HS-27A (cell line): ENCODE data around the gene OVCH1.
A peak's percentile ranks its signal among the peaks of the same experiment; 100 is the strongest.
"Not testable (repeated sequence)": the region's sequence is repeated elsewhere in the genome, so short reads cannot be mapped to it uniquely, and the experiment has no call there.

Experiments
- DNase-seq: peaks from one replicate; pipeline ENCODE4 v3.0.0-alpha.2; 2012; ENCODE audit warnings: low read depth, missing footprints

The OVCH1 gene

DNA sequence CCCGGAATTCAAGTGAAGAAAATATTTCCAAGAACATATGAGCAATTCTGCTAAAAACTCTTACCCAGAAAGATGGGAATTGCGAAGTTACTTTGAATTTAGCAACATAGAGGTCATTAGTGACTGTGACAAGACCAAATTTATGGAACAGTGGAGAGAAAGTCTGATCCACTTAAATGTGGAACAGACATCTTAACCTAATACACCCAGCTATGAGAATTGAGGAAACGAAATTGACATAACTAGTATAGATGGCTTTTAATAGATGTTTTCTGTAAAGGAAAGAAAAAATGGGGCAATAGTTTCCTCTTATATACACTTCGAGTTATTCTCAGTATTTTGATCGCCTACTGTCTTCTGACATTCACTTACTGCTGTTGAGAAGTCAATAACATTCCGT, 4.6 kb downstream of the OVCH1 start:
- no peak for DNase-seq

DNA sequence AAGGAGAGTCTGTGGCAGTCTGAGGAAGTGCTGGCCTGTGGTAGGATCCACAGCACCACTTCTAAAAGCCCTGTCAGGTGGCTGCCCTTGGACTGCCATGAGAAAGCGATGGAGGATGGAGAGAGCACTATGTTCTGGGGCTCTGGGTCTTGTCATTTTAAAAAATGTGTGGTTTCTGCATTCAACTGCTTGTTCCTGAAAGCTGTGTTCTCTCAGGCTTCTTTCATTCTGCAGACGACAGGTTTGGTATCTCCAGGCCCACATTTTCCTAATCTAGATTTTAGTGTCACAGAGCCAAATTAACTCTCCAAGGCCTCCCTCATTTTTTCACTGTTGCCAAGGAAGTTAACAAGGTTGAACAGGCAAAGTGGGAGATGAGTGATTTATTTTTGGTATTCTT, 10.5 kb downstream of the OVCH1 start:
- DNase-seq, result no peak

DNA sequence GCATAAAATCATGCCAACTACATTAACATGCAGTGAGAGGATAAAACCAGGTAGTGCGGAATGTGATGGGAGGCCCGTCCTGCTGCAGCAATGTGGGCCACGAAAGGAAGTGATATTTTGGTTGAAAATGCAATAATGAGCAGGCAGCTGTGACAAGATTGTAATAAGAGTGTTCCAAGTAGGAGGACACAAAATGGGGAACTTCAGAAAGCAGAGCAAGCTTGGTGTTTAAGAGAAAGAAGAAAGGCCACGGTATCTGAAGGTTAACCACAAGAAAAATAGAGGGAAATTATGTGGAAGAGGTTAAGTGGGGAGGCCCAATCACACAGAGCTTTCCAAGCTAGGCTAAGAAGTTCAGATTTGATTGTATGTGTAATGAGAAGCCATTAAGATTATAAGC, 34.3 kb downstream of the OVCH1 start:
- no peak for DNase-seq

DNA sequence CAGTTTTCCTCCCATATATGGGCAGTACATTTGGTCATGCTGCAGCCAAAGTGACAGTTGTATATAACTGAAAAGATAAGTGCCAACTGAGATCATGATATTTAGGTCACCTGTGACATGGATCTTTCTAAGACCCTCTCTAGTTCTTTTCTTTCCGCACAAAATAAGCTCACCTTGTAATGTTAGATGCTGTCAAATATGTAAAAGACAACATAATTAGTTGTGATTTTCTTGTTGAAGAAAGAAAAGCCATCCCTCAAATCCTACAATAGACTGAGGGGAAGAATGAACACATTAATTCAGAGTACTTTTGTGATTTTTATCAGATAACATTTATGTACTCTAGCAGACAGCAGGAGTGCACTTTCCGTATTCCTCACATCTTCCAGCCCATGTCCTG, 37.4 kb downstream of the OVCH1 start:
- no peak for DNase-seq

DNA sequence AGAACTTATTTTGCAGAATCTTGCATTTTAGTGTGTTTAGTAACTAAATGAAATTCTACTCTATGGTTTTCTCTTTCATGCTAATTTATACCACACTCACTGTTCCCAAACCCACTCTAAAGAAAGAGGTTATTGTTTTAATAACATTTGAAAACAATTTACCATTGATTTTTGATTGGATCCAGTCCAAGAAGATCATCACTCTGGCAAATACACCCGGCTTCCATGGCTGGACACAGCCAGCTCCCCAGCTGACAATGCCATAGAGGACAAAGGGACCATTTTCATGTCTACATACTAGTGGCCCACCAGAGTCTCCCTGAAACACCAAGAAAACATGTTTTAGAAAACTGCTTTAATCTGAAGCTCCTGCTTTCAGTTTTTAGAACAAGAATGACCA, 42.4 kb downstream of the OVCH1 start:
- DNase-seq, result no peak

DNA sequence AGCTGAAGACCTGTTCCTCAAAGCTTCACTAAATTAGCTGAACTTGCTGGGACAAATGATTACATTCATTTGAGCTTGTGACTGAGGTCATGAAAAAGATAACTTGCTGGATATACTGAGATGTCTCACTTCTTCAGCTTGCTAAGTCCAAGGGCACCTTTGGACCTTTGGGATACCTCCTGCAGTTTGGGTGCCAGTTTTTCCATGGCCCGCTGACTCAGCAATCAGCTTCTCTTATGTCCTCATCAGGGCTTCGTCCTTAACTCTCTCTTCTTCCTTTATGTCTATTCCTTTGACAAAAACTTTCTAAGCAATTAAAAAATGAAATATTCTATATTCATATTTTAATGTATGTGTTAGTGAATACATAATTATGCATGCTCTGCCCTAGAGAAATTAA, 45.6 kb downstream of the OVCH1 start:
- DNase-seq, result no peak

DNA sequence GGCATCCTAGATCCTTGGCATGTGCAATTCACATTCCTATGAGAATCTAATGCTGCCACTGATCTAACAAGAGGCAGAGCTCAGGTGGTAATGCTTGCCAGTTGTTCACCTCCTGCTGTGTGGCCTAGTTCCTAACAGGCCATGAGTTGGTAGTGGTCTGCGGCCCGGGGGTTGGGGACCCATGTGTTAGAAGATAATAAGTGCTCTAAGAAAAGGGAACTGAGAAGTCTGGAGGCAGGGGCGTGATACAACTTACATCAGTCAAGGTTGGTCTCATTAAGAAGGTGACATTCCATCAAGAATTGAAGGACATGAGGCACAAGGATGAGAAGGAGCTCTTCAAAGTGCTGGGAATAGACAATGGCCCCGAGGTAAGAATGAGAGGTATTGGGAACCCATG, 49.3 kb downstream of the OVCH1 start:
- no peak for DNase-seq

DNA sequence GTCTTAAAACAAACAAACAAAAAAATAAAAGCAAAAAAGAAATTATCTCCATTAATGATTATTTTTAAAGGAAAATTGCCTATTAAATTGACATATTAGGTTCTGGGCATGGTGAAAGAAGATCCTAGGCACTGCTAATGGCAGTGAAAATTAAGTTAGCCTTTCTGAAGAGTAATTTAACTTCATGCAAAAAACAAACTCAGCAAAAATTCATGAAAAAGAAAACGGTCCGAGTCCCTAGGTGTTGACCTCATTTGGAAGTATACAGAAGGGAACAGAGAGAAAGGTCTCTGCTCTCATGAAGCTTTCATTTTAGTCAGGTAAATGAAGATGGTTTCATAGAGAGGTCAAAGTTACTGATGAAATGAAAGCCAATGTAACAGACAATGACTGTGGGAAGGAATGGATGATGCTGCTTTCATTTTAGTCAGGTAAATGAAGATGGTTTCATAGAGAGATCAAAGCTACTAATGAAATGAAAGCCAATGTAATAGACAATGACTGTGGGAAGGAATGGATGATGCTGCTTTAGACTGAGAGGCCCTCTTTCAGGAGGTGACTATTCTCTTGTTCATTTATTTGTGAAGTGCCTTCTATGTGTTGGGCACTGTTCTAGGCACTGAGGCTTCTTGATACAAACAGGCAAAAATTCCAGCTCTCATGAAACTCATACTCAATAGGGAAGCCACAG, 50.1 kb downstream of the OVCH1 start:
- no peak for DNase-seq

DNA sequence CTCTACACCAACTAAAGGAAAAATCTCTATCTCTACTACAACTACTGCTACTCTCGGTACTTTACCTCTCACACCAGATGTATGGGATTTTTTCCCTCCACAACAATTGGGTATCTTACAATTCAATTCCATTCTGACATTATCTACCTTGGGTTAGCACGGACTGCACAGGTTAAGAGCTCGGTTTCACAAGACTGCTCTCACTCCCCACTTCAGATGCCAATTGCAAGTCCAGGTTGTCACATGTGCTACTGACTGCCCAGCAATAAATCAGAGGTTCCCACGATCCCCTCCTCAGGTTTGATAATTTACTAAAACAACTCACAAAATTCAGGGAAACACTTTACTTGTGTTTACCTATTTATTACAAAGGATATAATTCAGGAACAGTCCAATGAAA, 58.0 kb downstream of the OVCH1 start:
- DNase-seq, result no peak

DNA sequence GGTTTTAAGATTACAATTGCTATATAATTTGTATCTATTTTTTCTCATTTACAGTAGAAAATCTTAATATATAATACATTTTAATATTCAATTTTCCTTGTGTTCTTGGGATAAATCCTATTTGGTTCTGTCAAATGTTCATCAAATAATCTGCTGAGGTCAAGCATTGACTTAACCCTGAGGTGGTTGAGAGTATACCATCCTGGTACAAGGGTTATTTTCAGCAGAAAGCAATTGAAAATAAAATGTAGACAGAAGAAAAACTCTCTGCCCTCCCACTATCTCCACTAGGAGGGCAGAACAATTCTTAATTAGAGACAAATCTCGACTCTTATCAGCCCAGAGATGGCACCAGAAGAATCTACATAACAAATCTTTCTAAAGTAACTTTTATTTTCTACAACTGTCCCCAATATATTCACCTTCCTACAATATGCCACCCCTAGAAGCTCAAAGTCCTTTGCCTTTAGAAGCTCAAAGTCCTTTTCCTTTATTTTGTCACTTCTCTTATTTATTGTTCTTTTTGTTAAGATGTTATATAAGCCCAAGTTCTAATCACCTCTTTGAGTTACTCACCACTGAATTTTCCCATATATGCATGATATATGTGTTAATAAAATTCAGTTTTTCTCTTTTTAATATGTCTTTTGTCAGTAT, 58.6 kb downstream of the OVCH1 start:
- DNase-seq, result no peak

DNA sequence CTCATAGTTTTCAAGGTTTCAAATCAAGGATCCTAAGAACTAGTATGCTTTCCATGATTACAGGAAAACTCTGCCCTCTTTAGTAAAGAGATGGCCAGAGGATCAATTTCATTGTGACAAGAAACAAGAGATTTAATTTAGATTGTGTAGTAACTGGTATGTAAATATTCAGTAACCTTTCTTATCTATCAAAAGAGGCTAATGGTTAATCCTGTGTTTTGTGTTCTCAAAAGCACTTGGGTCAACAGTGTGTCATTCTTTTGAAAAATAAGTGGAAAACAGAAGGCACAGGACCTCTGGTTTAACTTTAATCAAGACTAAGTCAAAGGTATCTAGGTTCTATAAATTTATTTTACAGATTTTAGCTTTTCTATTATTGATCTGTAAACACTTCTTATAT, 59.9 kb downstream of the OVCH1 start:
- DNase-seq, result no peak

DNA sequence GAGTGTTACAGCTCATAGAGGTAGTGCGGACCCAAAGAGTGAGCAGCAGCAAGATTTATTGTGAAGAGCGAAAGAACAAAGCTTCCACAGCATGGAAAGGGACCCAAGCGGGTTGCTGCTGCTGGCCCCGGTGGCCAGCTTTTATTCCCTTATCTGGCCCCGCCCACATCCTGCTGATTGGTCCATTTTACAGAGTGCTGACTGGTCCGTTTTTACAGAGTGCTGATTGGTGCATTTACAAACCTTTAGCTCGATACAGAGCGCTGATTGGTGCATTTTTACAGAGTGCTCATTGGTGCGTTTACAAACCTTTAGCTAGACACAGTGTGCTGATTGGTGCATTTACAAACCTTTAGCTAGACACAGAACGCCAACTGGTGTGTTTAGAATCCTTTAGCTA, 60.7 kb downstream of the OVCH1 start:
- not testable (repeated sequence) for DNase-seq

DNA sequence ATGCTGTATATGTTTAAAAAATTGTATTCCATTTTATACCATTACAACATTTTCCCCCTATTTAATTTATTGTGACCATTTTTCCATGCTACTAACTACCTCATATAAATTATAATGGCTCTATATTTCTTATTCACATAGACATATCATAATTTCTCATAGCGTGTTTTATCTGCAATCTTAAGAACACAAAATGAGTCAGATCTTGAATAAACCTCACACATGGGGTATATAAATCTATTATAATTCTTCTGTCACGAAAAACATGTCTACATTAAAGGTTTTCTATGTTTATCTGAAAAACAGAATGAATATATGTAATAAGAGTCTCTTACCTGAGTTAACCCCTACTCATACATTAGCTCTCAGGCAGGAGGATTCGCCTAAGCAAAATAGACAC, 66.0 kb downstream of the OVCH1 start:
- no peak for DNase-seq

DNA sequence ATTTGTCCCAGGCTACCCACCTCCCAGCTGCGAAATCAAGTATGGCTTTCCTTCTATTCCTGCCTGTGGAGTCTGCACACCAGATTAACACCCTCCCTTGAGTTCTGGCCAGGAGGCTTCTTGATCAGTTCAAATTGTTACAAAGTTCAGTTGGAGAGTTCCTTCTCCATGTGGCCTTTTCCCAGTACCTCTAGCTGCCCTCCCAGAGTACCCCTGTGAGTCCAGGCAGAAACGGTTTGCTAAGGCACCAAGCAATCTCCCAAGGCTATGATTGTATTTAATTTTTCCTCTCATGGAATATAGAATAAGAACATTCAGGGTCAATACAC, 66.8 kb downstream of the OVCH1 start:
- DNase-seq, result no peak

DNA sequence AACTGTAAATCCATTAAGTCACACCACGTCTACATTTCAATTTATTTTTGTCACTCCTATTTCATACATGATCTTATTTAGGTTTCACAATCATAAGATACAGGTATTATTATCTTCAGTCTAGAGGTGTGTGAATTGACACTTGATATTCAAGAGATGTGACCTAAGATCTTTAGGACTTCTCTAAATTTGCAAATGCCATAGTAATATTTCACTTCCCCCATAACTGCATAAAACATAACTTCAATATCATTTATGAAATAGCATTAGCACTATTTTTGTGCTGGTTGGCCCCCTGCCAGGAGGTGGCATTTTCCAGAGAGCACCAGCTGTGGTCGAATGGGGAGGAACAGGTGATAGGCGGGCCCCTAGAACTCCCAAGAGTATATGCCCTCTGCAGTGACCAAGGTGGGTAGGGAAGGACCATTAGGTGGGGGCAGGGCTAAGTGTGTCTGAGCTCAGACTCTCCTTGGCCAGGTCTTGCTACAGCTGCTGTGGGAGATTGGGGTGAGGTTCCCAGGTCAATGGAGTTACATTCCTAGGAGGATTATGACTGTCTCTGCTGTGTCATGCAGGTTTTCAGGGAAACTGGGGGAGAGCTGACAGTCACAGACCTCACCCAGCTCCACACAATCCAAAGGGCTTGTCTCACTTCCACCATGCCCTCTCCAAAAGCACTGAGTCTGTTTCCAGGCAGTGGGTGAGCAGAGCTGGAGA, 67.3 kb downstream of the OVCH1 start:
- no peak for DNase-seq

DNA sequence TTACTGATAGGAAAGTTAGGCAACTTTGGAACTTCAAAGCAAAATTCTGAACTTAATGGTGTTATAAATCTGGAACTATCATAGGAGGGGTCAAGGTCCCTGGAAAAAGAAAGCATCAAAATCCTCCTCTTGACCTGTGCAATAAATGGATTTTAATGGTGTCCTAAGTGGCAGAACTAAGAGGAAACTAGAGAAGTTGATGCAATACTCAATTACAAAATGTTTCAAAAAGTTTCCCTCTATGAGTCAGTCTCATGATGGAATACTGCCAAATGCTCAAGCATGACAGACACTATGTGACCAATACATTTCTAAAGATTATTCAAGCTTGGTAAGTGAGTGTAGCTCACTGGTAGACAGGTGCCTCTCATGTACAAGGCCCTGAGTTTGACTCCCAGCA, 68.9 kb downstream of the OVCH1 start:
- DNase-seq, result peak; percentile 96

DNA sequence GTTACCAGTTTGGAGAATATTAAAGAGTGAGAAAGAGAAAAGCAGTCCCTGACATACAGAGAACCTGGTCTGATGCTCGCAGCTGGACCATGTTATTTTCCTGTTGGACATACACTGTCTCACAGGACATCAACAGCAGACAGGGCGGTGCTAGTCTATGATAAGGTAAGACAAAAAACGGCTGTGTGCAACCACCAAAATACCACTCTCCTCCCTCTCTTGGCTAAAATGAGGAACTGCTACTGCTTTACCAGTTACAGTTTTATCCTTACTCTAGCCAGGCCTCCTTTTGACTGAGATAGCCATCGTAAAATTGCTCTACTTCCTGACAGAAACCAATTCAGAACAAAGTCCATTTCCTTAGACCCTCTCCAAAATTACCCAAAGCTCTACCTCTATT, 69.5 kb downstream of the OVCH1 start:
- no peak for DNase-seq

DNA sequence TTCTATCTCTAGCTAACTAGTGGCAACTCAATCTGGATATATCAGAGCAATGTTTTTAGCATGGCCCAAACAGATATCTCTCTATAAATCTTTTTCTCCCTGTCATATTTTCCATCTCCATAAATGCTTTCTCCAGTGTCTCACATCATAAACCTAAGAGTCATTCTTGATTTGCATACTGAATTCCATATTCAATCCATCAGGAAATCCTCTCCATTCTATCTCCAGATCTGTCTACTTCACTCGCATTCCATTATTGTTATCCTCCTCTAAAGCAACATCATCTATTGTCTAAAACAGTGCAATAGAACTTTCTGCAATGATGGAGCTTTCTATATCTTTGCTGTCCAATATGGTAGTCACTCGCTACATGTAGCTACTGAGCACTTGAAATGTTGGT, 71.0 kb downstream of the OVCH1 start:
- no peak for DNase-seq

DNA sequence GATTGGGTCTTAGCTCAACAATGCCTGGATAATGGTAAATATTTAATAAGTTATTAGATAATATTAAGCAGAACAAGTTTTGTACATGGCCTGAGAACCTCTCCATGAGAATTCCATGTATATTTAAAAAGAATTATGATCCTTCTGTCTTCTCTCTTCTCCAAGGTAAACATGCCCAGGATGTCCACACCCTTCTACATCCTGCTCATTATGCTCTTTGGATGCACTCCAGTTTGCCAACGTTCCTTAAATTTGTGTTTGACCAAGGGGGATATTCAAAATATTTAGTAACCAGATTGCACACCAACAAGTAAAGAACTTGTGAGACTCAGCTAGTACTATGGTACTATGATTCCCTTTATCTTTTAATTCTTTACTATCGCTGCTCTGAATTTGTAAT, 71.8 kb downstream of the OVCH1 start:
- DNase-seq, result no peak

DNA sequence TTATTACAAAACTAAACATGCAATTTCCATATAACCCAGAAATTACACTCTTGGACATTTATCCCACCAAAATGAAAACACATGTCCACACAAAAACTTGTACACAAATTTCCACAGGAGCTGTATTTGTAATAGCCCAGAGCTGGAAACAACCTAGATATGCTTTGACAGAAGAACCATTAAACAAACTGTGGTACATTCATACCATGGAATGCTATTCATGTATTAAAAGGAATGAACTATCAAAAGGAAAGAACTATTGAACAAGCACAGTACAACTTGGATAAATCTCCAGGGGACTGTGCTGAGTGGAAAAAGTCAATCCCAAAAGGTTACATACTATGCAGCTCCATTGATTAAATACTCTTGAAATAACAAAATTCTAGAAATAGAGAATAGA, 80.7 kb downstream of the OVCH1 start:
- DNase-seq, result no peak

DNA sequence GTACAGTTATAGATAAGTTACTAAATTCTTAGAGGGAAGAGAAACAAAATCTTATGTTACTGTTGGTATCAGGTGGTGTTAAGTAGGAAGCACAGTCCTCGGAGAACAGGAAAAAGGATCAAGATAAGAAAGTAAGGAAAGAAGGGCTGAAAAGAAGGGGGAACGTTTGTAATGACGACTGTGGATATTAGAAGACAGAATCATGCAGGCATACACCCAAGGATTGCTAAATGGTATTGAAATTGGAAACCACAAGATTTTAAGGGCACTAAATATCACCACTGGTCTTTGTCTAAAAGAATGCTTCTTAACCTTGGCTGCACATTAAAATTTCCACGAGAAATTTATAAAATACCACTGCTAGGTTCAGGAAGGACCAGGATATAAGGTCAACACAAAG, 82.4 kb downstream of the OVCH1 start:
- no peak for DNase-seq

DNA sequence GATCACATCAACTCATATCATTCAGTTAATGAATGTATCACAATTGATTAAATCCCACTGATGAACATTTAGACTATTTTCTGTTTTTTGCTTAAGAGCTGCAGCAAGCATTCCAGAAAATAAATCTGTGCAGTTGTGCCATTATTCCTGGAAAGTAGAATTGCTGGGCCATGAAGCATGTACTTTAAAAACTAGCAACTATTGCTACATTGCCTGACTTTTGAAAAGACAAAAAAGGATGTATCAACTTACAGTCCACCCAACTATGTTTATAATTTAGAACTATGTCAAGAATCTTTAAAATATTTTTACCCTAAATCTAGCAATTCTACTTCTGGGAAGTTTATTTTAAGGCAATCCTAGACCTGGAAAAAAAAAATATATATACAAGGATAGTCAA, 83.1 kb downstream of the OVCH1 start:
- DNase-seq, result no peak

DNA sequence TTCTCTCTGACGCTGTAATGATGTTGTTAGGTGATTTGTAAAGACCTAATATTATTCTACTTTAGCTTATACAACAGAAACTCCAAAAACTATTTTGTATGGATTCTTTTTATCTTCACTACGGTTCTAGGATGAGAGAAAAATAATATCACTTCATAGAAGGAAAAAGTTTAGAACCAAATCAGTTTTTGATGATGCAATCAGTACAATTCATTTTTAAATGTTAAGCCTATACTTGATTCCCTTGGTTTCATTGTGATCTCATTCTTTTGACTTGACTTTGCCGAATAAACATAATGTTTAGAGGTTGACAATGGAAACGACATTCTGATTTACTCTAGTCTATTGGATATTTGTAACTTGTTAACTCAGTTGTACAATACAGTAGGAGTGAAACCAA, 91.9 kb downstream of the OVCH1 start:
- no peak for DNase-seq

DNA sequence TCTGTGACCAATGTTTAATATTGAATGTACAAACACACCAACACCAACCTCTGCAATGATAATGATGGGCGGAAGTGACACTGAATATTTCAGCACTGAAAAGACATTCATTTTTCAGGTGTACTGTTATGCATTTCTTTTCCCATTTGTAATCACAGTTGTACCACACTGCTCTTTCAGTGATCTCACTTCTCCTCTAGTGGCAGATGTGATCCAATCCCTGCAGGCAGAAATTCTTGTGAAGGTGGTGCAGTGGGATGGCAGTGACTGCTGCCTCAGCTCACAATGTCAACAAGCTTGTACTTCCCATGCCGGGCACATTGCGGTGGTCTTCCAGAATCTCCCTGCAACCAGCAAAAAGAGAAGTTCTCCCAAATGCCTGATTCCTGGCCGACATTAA, 93.5 kb downstream of the OVCH1 start:
- no peak for DNase-seq
